ENCODE results near the gene ZDHHC1.

DNA sequence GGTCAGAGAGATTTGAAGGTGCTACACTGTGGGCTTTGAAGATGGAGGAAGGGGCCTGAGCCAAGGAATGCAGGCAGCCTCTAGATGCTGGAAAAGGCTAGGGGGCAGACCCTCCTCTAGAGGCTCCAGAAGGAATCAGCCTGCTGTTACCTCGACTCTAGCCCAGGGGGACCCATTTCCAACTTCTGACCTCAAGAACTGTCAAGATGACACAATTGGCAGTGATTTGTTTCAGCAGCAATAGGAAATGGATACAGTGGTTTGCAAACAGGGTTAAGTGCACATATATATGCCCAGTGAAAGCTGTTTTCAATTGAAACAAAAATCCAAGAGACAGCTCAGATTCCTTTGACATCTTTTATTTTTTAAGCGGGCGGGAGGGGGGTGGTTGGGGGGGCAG is 3.7 kb upstream of the ZDHHC1 start:
- TF ChIP-seq, protein P1, sequence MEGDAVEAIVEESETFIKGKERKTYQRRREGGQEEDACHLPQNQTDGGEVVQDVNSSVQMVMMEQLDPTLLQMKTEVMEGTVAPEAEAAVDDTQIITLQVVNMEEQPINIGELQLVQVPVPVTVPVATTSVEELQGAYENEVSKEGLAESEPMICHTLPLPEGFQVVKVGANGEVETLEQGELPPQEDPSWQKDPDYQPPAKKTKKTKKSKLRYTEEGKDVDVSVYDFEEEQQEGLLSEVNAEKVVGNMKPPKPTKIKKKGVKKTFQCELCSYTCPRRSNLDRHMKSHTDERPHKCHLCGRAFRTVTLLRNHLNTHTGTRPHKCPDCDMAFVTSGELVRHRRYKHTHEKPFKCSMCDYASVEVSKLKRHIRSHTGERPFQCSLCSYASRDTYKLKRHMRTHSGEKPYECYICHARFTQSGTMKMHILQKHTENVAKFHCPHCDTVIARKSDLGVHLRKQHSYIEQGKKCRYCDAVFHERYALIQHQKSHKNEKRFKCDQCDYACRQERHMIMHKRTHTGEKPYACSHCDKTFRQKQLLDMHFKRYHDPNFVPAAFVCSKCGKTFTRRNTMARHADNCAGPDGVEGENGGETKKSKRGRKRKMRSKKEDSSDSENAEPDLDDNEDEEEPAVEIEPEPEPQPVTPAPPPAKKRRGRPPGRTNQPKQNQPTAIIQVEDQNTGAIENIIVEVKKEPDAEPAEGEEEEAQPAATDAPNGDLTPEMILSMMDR (IDR thresholded peaks at IDR 0.05; ENCODE audit: low read depth, low read length, missing input control) = no peak
- TF ChIP-seq TAF1 (conservative IDR thresholded peaks at IDR 0.05) (no peak), EGR1 (IDR thresholded peaks at IDR 0.05; ENCODE audit: low read depth in 2 of 2) (no peak), HNF4A (conservative IDR thresholded peaks at IDR 0.05) (no peak), SP1 (IDR thresholded peaks at IDR 0.05) (no peak)
- TF ChIP-seq, protein P2, sequence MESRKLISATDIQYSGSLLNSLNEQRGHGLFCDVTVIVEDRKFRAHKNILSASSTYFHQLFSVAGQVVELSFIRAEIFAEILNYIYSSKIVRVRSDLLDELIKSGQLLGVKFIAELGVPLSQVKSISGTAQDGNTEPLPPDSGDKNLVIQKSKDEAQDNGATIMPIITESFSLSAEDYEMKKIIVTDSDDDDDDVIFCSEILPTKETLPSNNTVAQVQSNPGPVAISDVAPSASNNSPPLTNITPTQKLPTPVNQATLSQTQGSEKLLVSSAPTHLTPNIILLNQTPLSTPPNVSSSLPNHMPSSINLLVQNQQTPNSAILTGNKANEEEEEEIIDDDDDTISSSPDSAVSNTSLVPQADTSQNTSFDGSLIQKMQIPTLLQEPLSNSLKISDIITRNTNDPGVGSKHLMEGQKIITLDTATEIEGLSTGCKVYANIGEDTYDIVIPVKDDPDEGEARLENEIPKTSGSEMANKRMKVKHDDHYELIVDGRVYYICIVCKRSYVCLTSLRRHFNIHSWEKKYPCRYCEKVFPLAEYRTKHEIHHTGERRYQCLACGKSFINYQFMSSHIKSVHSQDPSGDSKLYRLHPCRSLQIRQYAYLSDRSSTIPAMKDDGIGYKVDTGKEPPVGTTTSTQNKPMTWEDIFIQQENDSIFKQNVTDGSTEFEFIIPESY (IDR thresholded peaks at IDR 0.05) = no peak
- TF ChIP-seq, protein P3, sequence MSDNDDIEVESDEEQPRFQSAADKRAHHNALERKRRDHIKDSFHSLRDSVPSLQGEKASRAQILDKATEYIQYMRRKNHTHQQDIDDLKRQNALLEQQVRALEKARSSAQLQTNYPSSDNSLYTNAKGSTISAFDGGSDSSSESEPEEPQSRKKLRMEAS (IDR thresholded peaks at IDR 0.05) = no peak
